ENCODE results near the gene ZNF182.
"Not testable (repeated sequence)": the region's sequence is repeated elsewhere in the genome, so short reads cannot be mapped to it uniquely, and the experiment has no call there.

Gene ZNF182

GRCh38 chrX:48003758-48004457 lies at the start of gene ZNF182:
Gene ZNF182, minus strand, starts transcription at chrX:48003989. Its CDS starts 1,380 bp downstream, at chrX:48002609.
- DNase-seq, result peak; percentile 6 to 89 (median 74)

- no peak for DNase-seq
Observed at GRCh38 chrX:48046846-48047245, 43.1 kb upstream of the ZNF182 start.

- DNase-seq, result no peak
Observed at GRCh38 chrX:48045410-48046311, 41.9 kb upstream of the ZNF182 start.

GRCh38 chrX:48043056-48043455 lies 39.3 kb upstream of the ZNF182 start:
- no peak for DNase-seq

GRCh38 chrX:48035891-48036290 lies 32.1 kb upstream of the ZNF182 start:
- no peak for DNase-seq

- DNase-seq, result not testable (repeated sequence)
Observed at GRCh38 chrX:48030641-48031173, 26.9 kb upstream of the ZNF182 start.

- DNase-seq, result no peak
Observed at GRCh38 chrX:48030237-48030636, 26.4 kb upstream of the ZNF182 start.

GRCh38 chrX:48028091-48028490 lies 24.3 kb upstream of the ZNF182 start:
- DNase-seq, result no peak

GRCh38 chrX:48027545-48027944 lies 23.8 kb upstream of the ZNF182 start:
- not testable (repeated sequence) for DNase-seq

GRCh38 chrX:48025561-48025960 lies 21.8 kb upstream of the ZNF182 start:
- DNase-seq, result peak in 23 of 51 donors; percentile 0 to 68 (median 18)

- DNase-seq, result no peak
Observed at GRCh38 chrX:48022738-48023137, 18.9 kb upstream of the ZNF182 start.

- DNase-seq, result no peak
Observed at GRCh38 chrX:48022100-48022499, 18.3 kb upstream of the ZNF182 start.

- DNase-seq, result peak in 47 of 51 donors; percentile 2 to 93 (median 52)
Observed at GRCh38 chrX:48021026-48021900, 17.5 kb upstream of the ZNF182 start.

- DNase-seq, result peak in 1 of 51 donors; percentile 0
Observed at GRCh38 chrX:48020472-48020871, 16.7 kb upstream of the ZNF182 start.

- DNase-seq, result not testable (repeated sequence)
Observed at GRCh38 chrX:48019892-48020291, 16.1 kb upstream of the ZNF182 start.

- DNase-seq, result not testable (repeated sequence)
Observed at GRCh38 chrX:48016583-48017310, 13.0 kb upstream of the ZNF182 start.

GRCh38 chrX:48009445-48009960 lies 5.7 kb upstream of the ZNF182 start:
- not testable (repeated sequence) for DNase-seq

GRCh38 chrX:48006688-48007087 lies 2.9 kb upstream of the ZNF182 start, which contains the start of gene SPACA5:
Gene SPACA5, plus strand, starts transcription at chrX:48006988. Its CDS starts 815 bp downstream, at chrX:48007803.
- not testable (repeated sequence) for DNase-seq

- DNase-seq, result peak in 2 of 51 donors; percentile 0 to 10
Observed at GRCh38 chrX:48003367-48003757, 427 bp downstream of the ZNF182 start.

GRCh38 chrX:48002929-48003328 lies 860 bp downstream of the ZNF182 start:
- no peak for DNase-seq
